Measurements from ENCODE around the gene MTFR1L. TPM values are rescaled to one million over a fixed set of nuclear protein-coding genes. Genes with fewer than 3 reads are reported as not detected.

The MTFR1L gene
- total and polyA plus RNA-seq, 9 of the 15 experiments (the other 6 are each of a cell fraction or from before 2014, with no cell fraction given): 41.4 to 98.5 (median 53.7) TPM

DNA sequence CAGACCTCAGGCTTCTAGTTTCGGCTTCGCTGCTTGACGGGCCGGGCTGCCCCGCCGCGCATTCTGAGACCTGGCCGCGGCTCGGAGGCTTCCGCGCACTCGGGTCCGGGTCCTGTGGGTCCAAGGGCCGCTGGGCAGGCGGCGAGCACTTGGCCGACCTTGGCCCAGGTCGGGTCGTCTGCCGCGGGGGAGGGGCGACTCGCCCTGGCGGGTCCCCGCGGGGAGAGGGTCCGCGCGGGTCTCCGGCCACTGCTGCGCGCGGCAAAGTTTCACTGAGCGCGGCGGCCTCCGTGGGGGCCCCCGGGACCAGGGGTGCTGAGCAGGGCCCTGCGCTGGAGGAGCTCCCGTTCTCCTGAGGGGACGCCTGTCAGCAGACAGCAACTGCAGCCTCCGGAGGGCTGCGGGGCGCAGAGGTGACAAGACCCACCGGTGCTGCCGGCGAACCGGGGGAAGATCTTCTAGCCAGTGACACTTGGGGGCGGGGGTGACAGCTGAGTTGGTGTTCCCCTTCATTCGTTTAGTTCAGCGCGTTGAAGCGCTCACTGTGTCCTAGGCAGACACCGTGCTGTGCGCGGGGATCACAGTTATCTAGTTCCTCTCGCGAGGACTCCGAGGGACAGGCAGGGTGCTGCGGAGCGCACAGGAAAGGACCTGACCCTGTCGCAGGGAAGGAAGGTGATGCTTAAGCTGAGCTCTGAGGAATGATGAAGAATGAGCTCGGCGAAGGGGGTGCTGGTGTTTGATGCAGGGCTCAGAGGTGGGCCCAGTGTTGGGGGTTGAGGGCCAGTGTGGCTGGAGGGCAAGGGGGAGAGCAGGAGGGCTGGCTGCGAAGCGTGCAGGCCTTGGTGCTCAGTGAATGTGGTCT, 725 bp downstream of the MTFR1L start (continued):
- TF ChIP-seq PRMT5 (CRISPR knock-in tag; IDR thresholded peaks at IDR 0.05) (no peak), ETS2 (tag; IDR thresholded peaks at IDR 0.05; ENCODE audit: borderline replicate concordance, poor library complexity, severe bottlenecking) (no peak), NR3C1 (CRISPR knock-in tag; IDR thresholded peaks at IDR 0.05) (no peak), CBX2 (IDR thresholded peaks at IDR 0.05; ENCODE audit: insufficient read depth, low read length, poor library complexity, severe bottlenecking) (no peak), ZNF57 (CRISPR knock-in tag; IDR thresholded peaks at IDR 0.05) (no peak), ZNF717 (CRISPR knock-in tag; IDR thresholded peaks at IDR 0.05) (peak; percentile 80; the same call in 1 of the 2 replicates), DIDO1 (tag; IDR thresholded peaks at IDR 0.05; ENCODE audit: low read depth) (no peak), ZNF75A (CRISPR knock-in tag; IDR thresholded peaks at IDR 0.05) (no peak), RBM39 (optimal IDR thresholded peaks at IDR 0.05; ENCODE audit: low read depth, low read length) (no peak), CEBPG (CRISPR knock-in tag; IDR thresholded peaks at IDR 0.05) (no peak), CEBPG (tag; conservative IDR thresholded peaks at IDR 0.05 in 1 of 2, IDR thresholded peaks at IDR 0.05 in 1 of 2) (no peak), ZBTB17 (CRISPR knock-in tag; IDR thresholded peaks at IDR 0.05) (no peak), YY1 (IDR thresholded peaks at IDR 0.05; ENCODE audit: borderline replicate concordance in 1 of 3, control insufficient read depth in 1 of 3, extremely low read depth in 1 of 3, insufficient read depth in 3 of 3, insufficient read length in 1 of 3, insufficient replicate concordance in 2 of 3, low read depth in 1 of 3, low read length in 2 of 3) (no peak), NRF1 (conservative IDR thresholded peaks at IDR 0.05 in 1 of 2, IDR thresholded peaks at IDR 0.05 in 1 of 2) (peak; percentile 83 to 87), EZH2 (IDR thresholded peaks at IDR 0.05; ENCODE audit: borderline replicate concordance, low read depth, low read length) (no peak)
- TF ChIP-seq, protein P1, sequence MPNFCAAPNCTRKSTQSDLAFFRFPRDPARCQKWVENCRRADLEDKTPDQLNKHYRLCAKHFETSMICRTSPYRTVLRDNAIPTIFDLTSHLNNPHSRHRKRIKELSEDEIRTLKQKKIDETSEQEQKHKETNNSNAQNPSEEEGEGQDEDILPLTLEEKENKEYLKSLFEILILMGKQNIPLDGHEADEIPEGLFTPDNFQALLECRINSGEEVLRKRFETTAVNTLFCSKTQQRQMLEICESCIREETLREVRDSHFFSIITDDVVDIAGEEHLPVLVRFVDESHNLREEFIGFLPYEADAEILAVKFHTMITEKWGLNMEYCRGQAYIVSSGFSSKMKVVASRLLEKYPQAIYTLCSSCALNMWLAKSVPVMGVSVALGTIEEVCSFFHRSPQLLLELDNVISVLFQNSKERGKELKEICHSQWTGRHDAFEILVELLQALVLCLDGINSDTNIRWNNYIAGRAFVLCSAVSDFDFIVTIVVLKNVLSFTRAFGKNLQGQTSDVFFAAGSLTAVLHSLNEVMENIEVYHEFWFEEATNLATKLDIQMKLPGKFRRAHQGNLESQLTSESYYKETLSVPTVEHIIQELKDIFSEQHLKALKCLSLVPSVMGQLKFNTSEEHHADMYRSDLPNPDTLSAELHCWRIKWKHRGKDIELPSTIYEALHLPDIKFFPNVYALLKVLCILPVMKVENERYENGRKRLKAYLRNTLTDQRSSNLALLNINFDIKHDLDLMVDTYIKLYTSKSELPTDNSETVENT (CRISPR knock-in tag; IDR thresholded peaks at IDR 0.05): no peak
- TF ChIP-seq, protein P2, sequence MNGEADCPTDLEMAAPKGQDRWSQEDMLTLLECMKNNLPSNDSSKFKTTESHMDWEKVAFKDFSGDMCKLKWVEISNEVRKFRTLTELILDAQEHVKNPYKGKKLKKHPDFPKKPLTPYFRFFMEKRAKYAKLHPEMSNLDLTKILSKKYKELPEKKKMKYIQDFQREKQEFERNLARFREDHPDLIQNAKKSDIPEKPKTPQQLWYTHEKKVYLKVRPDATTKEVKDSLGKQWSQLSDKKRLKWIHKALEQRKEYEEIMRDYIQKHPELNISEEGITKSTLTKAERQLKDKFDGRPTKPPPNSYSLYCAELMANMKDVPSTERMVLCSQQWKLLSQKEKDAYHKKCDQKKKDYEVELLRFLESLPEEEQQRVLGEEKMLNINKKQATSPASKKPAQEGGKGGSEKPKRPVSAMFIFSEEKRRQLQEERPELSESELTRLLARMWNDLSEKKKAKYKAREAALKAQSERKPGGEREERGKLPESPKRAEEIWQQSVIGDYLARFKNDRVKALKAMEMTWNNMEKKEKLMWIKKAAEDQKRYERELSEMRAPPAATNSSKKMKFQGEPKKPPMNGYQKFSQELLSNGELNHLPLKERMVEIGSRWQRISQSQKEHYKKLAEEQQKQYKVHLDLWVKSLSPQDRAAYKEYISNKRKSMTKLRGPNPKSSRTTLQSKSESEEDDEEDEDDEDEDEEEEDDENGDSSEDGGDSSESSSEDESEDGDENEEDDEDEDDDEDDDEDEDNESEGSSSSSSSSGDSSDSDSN (IDR thresholded peaks at IDR 0.05; ENCODE audit: borderline replicate concordance in 1 of 2, low read depth in 2 of 2, low read length in 2 of 2): peak; percentile 48 to 79; a peak in 2 of 4 replicates
- TF ChIP-seq, protein P3, sequence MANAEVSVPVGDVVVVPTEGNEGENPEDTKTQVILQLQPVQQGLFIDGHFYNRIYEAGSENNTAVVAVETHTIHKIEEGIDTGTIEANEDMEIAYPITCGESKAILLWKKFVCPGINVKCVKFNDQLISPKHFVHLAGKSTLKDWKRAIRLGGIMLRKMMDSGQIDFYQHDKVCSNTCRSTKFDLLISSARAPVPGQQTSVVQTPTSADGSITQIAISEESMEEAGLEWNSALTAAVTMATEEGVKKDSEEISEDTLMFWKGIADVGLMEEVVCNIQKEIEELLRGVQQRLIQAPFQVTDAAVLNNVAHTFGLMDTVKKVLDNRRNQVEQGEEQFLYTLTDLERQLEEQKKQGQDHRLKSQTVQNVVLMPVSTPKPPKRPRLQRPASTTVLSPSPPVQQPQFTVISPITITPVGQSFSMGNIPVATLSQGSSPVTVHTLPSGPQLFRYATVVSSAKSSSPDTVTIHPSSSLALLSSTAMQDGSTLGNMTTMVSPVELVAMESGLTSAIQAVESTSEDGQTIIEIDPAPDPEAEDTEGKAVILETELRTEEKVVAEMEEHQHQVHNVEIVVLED (CRISPR knock-in tag; IDR thresholded peaks at IDR 0.05): no peak
